ENCODE results near the gene BMAL1.

DNA sequence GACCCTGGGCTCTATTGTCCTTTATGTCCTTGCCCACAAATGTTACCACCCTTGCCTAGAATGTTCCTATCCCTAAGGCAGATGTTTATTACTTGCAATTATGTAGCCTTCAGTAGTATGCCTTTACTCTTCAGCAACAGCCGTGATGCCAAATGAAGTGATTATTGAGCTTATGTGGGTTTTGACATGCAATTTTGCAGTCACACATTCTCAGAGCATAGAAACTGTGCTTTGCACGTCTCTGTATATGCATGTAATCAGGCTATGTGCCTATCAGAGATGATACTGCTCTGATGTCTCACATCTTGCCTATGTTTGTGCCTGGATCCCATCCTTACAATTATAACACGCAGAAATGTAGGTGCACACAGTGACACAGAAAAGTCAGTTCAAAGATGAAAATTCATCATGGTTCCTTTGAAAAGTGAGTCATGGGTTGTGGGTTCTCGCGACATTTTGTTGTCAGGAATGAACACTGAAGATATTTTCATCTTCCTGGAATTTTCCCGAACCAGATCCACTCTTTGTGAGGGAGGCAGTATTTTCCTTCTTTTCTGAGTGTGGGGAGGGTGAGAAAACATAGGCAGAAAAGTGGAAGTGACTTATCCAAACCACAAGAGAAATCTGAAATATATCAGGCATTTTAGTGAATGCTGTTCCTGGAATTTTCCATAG is 81.1 kb downstream of the BMAL1 start:
- TF ChIP-seq, protein P1, sequence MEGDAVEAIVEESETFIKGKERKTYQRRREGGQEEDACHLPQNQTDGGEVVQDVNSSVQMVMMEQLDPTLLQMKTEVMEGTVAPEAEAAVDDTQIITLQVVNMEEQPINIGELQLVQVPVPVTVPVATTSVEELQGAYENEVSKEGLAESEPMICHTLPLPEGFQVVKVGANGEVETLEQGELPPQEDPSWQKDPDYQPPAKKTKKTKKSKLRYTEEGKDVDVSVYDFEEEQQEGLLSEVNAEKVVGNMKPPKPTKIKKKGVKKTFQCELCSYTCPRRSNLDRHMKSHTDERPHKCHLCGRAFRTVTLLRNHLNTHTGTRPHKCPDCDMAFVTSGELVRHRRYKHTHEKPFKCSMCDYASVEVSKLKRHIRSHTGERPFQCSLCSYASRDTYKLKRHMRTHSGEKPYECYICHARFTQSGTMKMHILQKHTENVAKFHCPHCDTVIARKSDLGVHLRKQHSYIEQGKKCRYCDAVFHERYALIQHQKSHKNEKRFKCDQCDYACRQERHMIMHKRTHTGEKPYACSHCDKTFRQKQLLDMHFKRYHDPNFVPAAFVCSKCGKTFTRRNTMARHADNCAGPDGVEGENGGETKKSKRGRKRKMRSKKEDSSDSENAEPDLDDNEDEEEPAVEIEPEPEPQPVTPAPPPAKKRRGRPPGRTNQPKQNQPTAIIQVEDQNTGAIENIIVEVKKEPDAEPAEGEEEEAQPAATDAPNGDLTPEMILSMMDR (IDR thresholded peaks at IDR 0.05; ENCODE audit: low read length): no peak
- TF ChIP-seq EZH2 (IDR thresholded peaks at IDR 0.05; ENCODE audit: borderline replicate concordance, low read length): no peak

All from OCI-LY1 (cell line).